HG02885 (cell line): ENCODE measurements around the gene LZTR1.
A peak's percentile ranks its signal among the peaks of the same experiment; 100 is the strongest.
"Not testable (repeated sequence)": the region's sequence is repeated elsewhere in the genome, so short reads cannot be mapped to it uniquely, and the experiment has no call there.

ENCODE experiments used
- ATAC-seq: cut with Tn5 transposase; IDR thresholded peaks from one replicate; pipeline ENCODE4 v1.9.1; 2021; ENCODE audit warnings: mild to moderate bottlenecking; ENCODE audit not compliant: unreplicated experiment, poor library complexity

Gene LZTR1

GRCh38 chr22:21030032-21030431 lies 47.9 kb downstream of the LZTR1 start:
- ATAC-seq: no peak

GRCh38 chr22:21030621-21031544 lies 48.8 kb downstream of the LZTR1 start:
- no peak for ATAC-seq

- ATAC-seq: no peak
Measured at GRCh38 chr22:21031545-21032036, 49.5 kb downstream of the LZTR1 start.

GRCh38 chr22:21032037-21032867 lies 50.2 kb downstream of the LZTR1 start, which contains the start of gene SLC7A4:
Gene SLC7A4 (minus strand): TSS chr22:21032561. CDS start chr22:21031812, 749 bp downstream.
- ATAC-seq: no peak

- ATAC-seq: no peak
Measured at GRCh38 chr22:21032868-21033688, 51.0 kb downstream of the LZTR1 start.

GRCh38 chr22:21033895-21034294 lies 51.8 kb downstream of the LZTR1 start:
- no peak for ATAC-seq

GRCh38 chr22:21034989-21035388 lies 52.9 kb downstream of the LZTR1 start:
- ATAC-seq: no peak

GRCh38 chr22:21038405-21038804 lies 56.3 kb downstream of the LZTR1 start:
- no peak for ATAC-seq

- not testable (repeated sequence) for ATAC-seq
Measured at GRCh38 chr22:21039158-21039557, 57.1 kb downstream of the LZTR1 start.

- no peak for ATAC-seq
Measured at GRCh38 chr22:21041937-21042336, 59.8 kb downstream of the LZTR1 start.

GRCh38 chr22:21042978-21043859 lies 61.1 kb downstream of the LZTR1 start:
- no peak for ATAC-seq

GRCh38 chr22:21043860-21044535 lies 61.9 kb downstream of the LZTR1 start:
- no peak for ATAC-seq

GRCh38 chr22:21044931-21045584 lies 63.0 kb downstream of the LZTR1 start:
- no peak for ATAC-seq

- ATAC-seq: peak; percentile 84
Measured at GRCh38 chr22:21045585-21046294, 63.6 kb downstream of the LZTR1 start, which contains the start of gene LRRC74B. Gene LRRC74B (plus strand): TSS chr22:21045946. CDS start chr22:21045987, 41 bp downstream.

GRCh38 chr22:21047035-21047661 lies 65.1 kb downstream of the LZTR1 start:
- no peak for ATAC-seq

GRCh38 chr22:21047730-21048129 lies 65.6 kb downstream of the LZTR1 start:
- ATAC-seq: no peak

- not testable (repeated sequence) for ATAC-seq
Measured at GRCh38 chr22:21048448-21048847, 66.4 kb downstream of the LZTR1 start.
